ENCODE measurements around the gene EFCAB7.
A peak's percentile ranks its signal among the peaks of the same experiment; 100 is the strongest.

The EFCAB7 gene

DNA sequence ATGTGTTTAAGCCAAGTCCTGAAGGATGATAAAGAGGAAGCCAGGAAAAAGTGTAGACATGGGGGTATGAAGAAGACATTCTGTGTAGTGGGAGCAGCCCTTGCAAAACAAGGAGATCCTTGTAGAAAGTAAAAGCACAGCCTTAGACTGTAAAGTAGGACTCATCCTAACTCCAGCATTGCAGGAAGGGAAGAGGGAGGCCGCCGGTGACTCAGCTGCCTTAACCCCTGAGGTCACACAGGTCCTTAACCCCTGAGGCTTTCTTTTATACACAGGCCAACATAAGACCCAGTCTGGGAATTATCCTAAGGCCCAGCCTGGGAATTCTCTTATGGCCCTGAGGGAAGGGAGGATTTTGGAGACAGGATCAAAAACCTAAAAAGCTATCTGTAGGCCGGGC, 87.9 kb downstream of the EFCAB7 start:
- DNase-seq = no peak

DNA sequence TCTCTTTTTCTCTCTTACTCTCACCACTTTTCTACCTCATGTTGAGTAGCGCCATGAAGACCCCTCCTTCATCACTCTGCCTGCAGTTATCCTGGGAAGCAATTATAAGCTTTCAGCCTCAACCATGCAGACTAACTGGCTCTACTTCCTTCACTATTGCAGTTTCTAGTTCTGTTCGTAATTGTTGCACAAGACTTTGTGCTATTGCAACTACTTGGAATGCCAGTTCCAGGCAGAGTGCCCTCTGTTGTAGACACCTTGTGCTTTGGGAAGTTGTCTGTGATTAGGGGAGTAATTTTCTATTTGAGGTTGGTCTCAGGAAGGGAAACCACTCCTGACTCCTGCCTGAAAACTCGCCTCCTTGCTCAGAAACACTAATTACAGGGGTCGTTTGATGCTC, 89.2 kb downstream of the EFCAB7 start:
- DNase-seq = no peak

DNA sequence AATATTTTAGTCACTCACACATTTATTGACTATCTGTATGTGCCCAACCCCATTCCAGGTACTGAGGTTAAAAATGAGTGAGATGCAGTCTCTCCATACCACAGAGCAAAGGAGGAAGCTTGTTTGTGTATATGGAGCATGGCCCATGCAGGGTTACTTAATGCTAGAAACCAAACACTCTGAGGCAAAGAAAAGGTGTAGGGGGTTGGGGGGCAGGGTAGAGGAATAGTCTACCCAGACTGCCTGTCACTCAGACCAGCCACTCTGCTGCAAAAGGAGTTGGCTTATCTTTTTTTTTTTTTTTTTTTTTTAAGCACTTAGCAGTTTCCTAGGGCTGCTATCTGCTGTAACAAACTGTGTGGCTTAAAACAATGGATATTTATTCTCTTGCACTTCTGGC, 89.6 kb downstream of the EFCAB7 start:
- no peak for DNase-seq

DNA sequence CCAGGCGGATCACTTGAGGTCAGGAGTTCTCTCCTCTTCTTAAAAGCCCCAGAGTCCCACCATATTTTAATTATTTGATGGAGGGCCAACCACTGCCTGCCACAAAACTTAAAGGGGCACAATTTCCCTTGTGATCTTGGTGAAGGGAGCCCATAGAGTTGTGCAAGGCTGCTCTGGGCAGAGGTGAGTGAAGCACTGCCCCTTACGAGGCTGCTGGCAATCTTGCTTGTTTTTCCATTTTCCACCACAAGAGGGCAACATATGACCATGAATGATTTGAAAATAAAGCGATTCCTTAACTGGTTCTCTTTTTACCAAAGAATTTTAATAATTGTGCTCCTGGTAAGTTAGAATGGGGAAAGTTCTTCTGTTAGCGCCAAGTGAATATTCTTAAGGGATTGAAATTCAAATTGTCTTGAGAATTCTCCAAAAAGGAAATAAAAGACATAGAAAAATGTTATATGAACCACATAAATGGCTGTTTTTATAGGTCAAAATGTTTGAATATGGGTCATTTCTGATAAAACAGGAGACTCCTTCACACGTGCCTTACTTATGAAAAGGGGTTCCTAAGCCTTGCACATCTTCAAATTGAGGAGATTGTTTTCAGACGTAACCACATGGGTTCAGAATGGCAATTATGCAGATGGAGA, 92.6 kb downstream of the EFCAB7 start:
- DNase-seq = peak; percentile 58 to 67

DNA sequence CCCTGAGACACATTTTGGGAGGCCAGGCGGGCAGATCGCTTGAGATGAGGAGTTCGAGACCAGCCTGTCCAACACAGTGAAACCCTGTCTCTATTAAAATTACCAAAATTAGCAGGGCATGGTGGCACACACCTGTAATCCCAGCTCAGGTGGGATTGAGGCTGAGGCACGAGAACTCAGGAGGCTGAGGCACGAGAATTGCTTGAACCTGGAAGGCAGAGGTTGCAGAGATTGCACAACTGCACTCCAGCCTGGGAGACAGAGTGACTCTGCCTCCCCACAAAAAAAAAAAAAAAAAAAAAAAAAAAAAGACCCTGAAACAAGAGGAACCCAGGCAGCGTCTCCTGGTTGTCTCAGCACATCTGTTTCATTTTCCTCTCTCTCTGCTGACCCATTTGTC, 94.1 kb downstream of the EFCAB7 start:
- DNase-seq = no peak

DNA sequence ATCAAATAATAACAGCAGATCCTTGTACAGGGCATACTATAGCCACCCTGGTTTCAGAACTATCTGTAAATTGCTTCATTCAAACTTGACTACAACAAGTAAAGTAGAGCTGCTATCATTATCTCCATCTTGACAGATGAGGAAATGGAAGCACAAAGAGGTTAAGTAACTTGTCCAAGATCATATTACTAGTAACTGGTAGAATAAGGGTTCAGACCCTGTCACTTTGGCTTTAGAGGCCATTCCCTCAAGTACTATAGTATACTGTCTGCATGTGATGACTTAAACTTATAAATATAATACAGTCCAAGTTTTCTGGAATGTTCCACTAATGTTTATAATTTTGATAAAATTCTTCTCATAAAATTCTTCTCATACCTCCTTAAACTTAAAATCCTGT, 94.7 kb downstream of the EFCAB7 start:
- DNase-seq = no peak

DNA sequence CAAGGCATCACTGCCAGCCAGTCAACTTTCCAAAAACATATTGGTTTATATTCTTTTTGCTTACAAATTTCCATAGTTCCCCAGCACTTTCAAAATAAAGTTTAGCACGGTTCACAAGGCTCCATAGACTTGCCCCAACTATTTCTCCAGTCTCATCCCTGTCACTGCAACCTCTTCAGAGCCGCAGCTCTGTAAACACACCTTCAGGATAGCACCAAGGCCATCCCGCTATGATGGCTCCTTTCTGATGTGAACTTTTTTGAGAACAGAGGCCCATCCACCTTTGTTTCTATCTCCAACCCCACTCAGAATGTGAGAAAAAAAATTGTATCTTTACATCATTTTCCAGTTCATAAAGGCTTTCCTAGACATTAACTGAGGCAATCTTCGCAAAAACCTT, 96.2 kb downstream of the EFCAB7 start:
- DNase-seq = no peak

DNA sequence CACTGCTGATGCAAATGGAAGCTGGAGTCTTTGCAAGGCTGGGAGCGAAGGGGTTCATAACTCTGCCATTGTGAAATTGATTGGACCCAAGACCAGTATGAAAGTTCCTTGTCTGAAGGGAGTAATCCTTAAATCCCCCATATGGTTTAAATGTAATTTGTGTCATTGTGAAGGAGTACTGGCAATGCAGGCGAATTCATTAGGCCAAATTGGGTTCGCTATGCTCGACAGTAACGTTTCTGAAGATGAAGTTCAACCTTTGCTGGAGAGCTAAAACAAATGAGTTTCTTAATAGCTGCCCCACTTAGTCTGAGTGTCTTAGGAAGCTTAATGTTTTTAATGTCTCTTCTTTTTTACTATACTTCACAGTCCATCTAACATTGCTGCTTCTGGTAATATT, 97.3 kb downstream of the EFCAB7 start:
- DNase-seq = no peak

DNA sequence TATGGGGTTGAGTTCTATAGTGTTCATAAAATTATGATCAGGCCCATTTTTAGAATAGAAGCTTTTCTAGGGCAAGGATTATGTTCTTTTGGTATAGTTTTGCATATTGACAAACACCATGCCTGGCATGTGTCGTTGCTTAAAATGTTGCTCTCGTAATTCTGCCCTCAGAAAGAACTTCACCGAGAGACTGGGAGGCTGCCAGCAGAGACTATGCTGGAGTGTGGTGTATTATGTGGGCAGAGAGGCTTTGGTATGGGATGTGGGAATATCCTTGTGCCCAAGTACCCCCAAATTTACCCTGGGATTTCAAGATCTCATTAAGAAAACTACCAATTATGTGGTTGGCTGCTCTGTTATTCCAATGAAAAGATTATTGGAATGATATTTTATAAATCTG, 97.8 kb downstream of the EFCAB7 start:
- DNase-seq = no peak

DNA sequence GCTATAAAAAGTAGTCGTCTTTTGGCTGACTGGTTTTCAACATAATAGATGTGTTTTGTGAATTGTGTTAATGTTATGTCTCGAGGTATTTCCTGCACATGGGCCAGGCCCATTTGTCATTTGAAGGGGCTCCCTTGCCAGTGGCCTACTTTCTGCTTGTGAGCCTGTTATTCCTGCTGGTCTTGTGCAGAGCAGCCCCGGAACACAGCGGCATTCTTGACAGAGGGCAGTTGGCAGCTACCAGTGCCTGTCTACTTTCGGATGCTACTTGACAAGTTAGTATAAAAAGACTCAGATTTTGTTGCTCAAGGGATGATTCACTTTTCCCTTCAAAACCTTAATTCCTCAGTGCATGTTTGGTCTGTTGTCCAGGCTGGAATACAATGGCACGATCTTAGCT, 98.4 kb downstream of the EFCAB7 start:
- DNase-seq = no peak
